Neural progenitor cell (in vitro differentiated cells): ENCODE measurements around the gene CD40.

Experiments used
- CTCF ChIP-seq: fragments of 200-600 bp; sonication (generic); IDR thresholded peaks from 2 replicates; pipeline ENCODE4 v1.5.1; 2017; ENCODE audit warnings: antibody characterized with exemption, mild to moderate bottlenecking
- EZH2 ChIP-seq: fragments of 200-600 bp; sonication (generic); IDR thresholded peaks from 2 replicates; pipeline ENCODE4 v1.6.1; 2017; ENCODE audit warnings: antibody characterized with exemption, mild to moderate bottlenecking, moderate library complexity

- no peak for TF ChIP-seq CTCF
- TF ChIP-seq EZH2 = no peak
These were observed 5.0 kb upstream of the CD40 start for GRCh38 chr20:46113113-46113470.
